ENCODE measurements around the gene PCDHA1.
"Not testable (repeated sequence)": the region's sequence is repeated elsewhere in the genome, so short reads cannot be mapped to it uniquely, and the experiment has no call there.

The PCDHA1 gene

DNA sequence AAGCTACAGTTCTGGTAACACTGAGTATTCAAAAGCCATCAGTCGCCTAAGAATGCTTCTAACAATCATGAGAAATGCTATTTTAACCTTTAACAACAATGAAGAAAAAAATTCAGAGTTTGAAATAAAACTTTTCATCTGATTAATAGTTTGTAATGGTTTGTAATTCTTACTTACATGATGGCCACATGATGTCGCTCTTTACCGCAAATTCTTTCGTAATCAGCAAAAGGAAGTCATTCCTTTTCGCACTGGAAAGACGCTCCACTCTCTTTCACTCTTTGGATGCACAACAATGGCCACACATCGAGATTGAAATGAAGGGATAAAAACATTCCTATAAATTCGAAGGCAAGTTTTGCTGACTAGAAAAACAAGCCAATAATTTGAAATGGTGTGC lies 48.1 kb downstream of the PCDHA1 start, which contains the start of gene PCDHA7:
TSS of gene PCDHA7 (plus strand) at position 277 of the 400 bp plus-strand sequence. CDS start at position 392, 115 bp downstream.
- in situ Hi-C loops (cut with MboI; ENCODE audit: low sequenced_read_pairs, unreplicated experiment), result no loop called here
- no peak for DNase-seq (ENCODE audit: low spot score)
- TF ChIP-seq, protein P1, sequence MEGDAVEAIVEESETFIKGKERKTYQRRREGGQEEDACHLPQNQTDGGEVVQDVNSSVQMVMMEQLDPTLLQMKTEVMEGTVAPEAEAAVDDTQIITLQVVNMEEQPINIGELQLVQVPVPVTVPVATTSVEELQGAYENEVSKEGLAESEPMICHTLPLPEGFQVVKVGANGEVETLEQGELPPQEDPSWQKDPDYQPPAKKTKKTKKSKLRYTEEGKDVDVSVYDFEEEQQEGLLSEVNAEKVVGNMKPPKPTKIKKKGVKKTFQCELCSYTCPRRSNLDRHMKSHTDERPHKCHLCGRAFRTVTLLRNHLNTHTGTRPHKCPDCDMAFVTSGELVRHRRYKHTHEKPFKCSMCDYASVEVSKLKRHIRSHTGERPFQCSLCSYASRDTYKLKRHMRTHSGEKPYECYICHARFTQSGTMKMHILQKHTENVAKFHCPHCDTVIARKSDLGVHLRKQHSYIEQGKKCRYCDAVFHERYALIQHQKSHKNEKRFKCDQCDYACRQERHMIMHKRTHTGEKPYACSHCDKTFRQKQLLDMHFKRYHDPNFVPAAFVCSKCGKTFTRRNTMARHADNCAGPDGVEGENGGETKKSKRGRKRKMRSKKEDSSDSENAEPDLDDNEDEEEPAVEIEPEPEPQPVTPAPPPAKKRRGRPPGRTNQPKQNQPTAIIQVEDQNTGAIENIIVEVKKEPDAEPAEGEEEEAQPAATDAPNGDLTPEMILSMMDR (IDR thresholded peaks at IDR 0.05; ENCODE audit: borderline replicate concordance, control extremely low read depth, extremely low read depth, insufficient read depth, missing control alignments), result no peak

DNA sequence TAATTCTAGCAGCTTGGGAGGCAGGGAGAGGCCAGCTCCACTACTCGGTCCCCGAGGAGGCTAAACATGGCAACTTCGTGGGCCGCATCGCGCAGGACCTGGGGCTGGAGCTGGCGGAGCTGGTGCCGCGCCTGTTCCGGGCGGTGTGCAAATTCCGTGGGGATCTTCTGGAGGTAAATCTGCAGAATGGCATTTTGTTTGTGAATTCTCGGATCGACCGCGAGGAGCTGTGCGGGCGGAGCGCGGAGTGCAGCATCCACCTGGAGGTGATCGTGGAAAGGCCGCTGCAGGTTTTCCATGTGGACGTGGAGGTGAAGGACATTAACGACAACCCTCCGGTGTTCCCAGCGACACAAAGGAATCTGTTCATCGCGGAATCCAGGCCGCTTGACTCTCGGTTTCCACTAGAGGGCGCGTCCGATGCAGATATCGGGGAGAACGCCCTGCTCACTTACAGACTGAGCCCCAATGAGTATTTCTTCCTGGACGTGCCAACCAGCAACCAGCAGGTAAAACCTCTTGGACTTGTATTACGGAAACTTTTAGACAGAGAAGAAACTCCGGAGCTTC lies 48.6 kb downstream of the PCDHA1 start:
- in situ Hi-C loops (cut with MboI; ENCODE audit: low sequenced_read_pairs, unreplicated experiment); DNase-seq (ENCODE audit: low spot score): not testable (repeated sequence)

DNA sequence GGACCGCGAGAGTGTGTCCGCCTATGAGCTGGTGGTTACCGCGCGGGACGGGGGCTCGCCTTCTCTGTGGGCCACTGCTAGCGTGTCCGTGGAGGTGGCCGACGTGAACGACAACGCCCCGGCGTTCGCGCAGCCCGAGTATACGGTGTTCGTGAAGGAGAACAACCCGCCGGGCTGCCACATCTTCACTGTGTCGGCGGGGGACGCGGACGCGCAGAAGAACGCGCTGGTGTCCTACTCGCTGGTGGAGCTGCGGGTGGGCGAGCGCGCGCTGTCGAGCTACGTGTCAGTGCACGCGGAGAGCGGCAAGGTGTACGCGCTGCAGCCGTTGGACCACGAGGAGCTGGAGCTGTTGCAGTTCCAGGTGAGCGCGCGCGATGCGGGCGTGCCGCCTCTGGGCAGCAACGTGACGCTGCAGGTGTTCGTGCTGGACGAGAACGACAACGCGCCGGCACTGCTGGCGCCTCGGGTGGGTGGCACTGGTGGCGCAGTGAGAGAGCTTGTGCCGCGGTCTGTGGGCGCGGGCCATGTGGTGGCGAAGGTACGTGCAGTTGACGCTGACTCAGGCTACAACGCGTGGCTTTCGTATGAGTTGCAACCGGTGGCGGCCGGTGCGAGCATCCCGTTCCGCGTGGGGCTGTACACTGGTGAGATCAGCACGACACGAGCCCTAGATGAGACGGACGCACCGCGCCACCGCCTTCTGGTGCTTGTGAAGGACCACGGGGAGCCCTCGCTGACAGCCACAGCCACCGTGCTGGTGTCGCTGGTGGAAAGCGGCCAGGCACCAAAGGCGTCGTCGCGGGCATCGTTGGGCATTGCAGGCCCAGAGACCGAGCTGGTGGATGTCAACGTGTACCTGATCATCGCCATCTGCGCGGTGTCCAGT lies 49.9 kb downstream of the PCDHA1 start:
- in situ Hi-C loops (cut with MboI; ENCODE audit: low sequenced_read_pairs, unreplicated experiment), result no loop called here

DNA sequence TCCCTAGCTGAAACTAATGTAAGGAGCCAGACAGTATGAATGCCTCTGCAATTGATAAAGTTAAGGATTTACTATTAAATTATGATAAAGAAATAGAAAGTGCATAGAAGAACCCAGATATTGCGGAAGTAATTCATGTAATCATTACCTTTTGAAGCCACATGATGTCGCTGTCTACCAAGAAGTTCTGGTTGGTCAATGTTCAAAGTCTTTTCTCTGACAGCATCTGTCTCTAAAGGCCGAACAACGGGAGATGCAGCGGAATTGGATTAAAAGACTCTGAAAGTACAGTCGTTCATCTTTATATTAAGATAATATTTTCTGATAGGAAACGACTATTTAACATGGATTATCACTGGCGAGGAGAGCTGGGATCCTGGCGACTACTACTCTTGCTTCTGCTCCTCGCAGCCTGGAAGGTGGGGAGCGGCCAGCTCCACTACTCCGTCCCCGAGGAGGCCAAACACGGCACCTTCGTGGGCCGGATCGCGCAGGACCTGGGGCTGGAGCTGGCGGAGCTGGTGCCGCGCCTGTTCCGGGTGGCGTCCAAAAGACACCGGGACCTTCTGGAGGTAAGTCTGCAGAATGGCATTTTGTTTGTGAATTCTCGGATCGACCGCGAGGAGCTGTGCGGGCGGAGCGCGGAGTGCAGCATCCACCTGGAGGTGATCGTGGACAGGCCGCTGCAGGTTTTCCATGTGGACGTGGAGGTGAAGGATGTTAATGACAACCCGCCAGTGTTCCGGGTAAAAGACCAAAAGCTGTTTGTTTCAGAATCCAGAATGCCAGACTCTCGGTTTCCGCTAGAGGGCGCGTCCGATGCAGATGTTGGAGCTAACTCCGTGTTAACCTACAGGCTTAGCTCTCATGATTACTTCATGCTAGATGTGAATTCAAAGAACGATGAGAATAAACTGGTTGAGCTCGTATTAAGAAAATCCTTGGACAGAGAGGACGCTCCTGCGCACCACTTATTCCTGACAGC lies 55.3 kb downstream of the PCDHA1 start, which contains the start of gene PCDHA8:
TSS of gene PCDHA8 (plus strand) at position 210 of the 985 bp plus-strand sequence. CDS start at position 345, 135 bp downstream.
- TF ChIP-seq, protein P1 (IDR thresholded peaks at IDR 0.05; ENCODE audit: borderline replicate concordance, control extremely low read depth, extremely low read depth, insufficient read depth, missing control alignments), result no peak
- in situ Hi-C loops (cut with MboI; ENCODE audit: low sequenced_read_pairs, unreplicated experiment), result no loop called here
- DNase-seq (ENCODE audit: low spot score), result no peak

More for the DNA sequence above, 49.9 kb downstream of the PCDHA1 start:
- no peak for DNase-seq (ENCODE audit: low spot score)
- TF ChIP-seq, protein P1 (IDR thresholded peaks at IDR 0.05; ENCODE audit: borderline replicate concordance, control extremely low read depth, extremely low read depth, insufficient read depth, missing control alignments), result no peak

DNA sequence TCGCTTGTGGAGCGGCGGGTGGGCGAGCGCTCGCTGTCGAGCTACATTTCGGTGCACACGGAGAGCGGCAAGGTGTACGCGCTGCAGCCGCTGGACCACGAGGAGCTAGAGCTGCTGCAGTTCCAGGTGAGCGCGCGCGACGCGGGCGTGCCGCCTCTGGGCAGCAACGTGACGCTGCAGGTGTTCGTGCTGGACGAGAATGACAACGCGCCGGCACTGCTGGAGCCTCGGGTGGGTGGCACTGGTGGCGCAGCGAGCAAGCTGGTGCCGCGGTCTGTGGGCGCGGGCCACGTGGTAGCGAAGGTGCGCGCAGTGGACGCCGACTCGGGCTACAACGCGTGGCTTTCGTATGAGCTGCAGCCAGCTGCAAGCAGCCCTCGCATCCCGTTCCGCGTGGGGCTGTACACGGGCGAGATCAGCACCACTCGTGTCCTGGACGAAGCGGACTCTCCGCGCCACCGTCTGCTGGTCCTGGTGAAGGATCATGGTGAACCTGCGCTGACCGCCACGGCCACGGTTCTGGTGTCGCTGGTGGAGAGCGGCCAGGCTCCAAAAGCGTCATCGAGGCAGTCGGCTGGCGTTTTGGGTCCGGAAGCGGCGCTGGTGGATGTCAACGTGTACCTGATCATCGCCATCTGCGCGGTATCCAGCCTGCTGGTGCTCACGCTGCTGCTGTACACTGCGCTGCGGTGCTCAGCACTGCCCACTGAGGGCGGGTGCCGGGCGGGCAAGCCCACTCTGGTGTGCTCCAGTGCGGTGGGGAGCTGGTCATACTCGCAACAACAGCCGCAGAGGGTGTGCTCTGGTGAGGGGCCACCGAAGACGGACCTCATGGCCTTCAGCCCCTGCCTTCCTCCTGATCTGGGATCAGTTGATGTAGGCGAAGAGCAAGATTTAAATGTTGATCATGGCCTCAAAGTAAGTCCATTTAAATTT lies 57.1 kb downstream of the PCDHA1 start:
- DNase-seq (ENCODE audit: low spot score), result no peak
- TF ChIP-seq, protein P1 (IDR thresholded peaks at IDR 0.05; ENCODE audit: borderline replicate concordance, control extremely low read depth, extremely low read depth, insufficient read depth, missing control alignments), result no peak
- in situ Hi-C loops (cut with MboI; ENCODE audit: low sequenced_read_pairs, unreplicated experiment), result no loop called here

DNA sequence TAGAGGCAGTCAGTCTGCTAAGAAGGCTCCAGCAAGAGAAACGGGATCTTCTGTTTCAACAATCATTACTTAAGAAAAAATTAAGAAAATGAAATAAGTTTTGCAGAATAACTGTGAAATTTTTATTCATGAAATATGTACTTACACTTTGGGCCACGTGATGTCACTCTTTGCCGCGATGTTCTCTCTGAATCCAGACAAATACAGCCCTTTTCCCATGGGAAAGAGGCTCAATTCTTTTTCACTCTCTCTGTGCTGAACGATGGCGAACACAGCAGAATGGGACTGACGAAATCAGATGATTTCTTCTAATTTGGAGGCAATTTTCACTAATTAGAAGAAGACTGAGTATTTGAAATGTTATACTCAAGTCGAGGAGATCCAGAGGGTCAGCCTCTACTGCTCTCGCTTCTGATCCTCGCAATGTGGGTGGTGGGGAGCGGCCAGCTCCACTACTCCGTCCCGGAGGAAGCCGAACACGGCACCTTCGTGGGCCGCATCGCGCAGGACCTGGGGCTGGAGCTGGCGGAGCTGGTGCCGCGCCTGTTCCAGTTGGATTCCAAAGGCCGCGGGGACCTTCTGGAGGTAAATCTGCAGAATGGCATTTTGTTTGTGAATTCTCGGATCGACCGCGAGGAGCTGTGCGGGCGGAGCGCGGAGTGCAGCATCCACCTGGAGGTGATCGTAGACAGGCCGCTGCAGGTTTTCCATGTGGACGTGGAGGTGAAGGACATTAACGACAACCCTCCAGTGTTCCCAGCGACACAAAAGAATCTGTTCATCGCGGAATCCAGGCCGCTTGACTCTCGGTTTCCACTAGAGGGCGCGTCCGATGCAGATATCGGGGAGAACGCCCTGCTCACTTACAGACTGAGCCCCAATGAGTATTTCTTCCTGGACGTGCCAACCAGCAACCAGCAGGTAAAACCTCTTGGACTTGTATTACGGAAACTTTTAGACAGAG lies 62.5 kb downstream of the PCDHA1 start, which contains the start of gene PCDHA9:
TSS of gene PCDHA9 (plus strand) at position 244 of the 964 bp plus-strand sequence. CDS start at position 358, 114 bp downstream.
- DNase-seq (ENCODE audit: low spot score); in situ Hi-C loops (cut with MboI; ENCODE audit: low sequenced_read_pairs, unreplicated experiment): not testable (repeated sequence)

DNA sequence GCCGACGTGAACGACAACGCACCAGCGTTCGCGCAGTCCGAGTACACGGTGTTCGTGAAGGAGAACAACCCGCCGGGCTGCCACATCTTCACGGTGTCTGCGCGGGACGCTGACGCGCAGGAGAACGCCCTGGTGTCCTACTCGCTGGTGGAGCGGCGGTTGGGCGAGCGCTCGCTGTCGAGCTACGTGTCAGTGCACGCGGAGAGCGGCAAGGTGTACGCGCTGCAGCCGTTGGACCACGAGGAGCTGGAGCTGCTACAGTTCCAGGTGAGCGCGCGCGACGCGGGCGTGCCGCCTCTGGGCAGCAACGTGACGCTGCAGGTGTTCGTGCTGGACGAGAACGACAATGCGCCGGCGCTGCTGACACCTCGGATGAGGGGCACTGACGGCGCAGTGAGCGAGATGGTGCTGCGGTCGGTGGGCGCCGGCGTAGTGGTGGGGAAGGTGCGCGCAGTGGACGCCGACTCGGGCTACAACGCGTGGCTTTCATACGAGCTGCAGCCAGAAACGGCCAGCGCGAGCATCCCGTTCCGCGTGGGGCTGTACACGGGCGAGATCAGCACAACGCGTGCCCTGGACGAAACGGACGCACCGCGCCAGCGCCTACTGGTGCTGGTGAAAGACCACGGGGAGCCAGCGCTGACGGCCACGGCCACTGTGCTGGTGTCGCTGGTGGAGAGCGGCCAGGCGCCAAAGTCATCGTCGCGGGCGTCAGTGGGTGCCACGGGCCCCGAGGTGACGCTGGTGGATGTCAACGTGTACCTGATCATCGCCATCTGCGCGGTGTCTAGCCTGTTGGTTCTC lies 64.1 kb downstream of the PCDHA1 start:
- DNase-seq (ENCODE audit: low spot score); in situ Hi-C loops (cut with MboI; ENCODE audit: low sequenced_read_pairs, unreplicated experiment): not testable (repeated sequence)
